Skin epidermis (tissue), 12 donors: ENCODE measurements around the gene OR56A5.
A peak's percentile ranks its signal among the peaks of the same experiment; 100 is the strongest.

ENCODE experiments used
- H3K27ac ChIP-seq, 21 experiments: fragments of 200-600 bp; sonication (generic) in 11 of 21; one replicate each; pipeline ENCODE4 v1.5.0; 2020; ENCODE audit warnings: mild to moderate bottlenecking in 3 of 21, inconsistent platforms in 2 of 21, moderate library complexity in 2 of 21
- H3K4me3 ChIP-seq, 7 experiments: fragments of 200-600 bp; sonication (generic) in 2 of 7; one replicate each; pipeline ENCODE4 v1.5.0; 2020; ENCODE audit warnings: inconsistent platforms in 2 of 7, mild to moderate bottlenecking in 2 of 7, moderate library complexity in 1 of 7

The OR56A5 gene

GRCh38 chr11:5937868-5938602 lies 30.3 kb downstream of the OR56A5 start:
- no peak overlapping the region for H3K27ac ChIP-seq
- H3K4me3 ChIP-seq: no peak overlapping the region

DNA sequence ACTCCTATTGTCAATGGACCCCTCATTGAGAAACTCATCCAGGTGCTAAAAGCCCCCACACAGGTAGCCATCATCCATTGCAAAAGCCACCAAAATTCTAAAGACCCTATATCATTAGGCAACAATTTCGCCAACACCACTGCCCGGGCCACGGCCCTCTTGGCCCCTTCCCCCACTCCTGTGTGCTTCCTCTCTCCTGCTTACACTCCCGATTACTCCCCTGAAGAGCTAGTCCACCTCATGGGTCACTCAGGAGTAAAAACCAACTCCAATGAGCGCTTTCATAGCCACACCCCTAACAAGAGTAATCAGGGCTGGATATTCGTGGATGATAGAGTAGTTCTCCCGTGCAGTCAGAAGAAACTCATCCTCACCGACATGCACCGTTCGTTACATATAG lies 35.2 kb downstream of the OR56A5 start:
- H3K27ac ChIP-seq: no peak overlapping the region
- no peak overlapping the region for H3K4me3 ChIP-seq

GRCh38 chr11:5932671-5933070 lies 35.6 kb downstream of the OR56A5 start:
- Histone ChIP-seq H3K4me3 (no peak overlapping the region), H3K27ac (no peak overlapping the region)

- Histone ChIP-seq H3K4me3 (no peak overlapping the region), H3K27ac (no peak overlapping the region)
These were observed 37.2 kb downstream of the OR56A5 start for GRCh38 chr11:5931061-5931460.

GRCh38 chr11:5930614-5931013 lies 37.7 kb downstream of the OR56A5 start:
- Histone ChIP-seq H3K27ac (no peak overlapping the region), H3K4me3 (no peak overlapping the region)

GRCh38 chr11:5929571-5930368 lies 38.5 kb downstream of the OR56A5 start:
- peak overlapping the region in 1 of 7 experiments; percentile 12 for H3K4me3 ChIP-seq
- H3K27ac ChIP-seq: no peak overlapping the region

GRCh38 chr11:5928811-5929210 lies 39.5 kb downstream of the OR56A5 start:
- Histone ChIP-seq H3K27ac (no peak overlapping the region), H3K4me3 (peak overlapping the region in 1 of 7 experiments; percentile 12)

- no peak overlapping the region for H3K27ac ChIP-seq
- no peak overlapping the region for H3K4me3 ChIP-seq
These were observed 40.0 kb downstream of the OR56A5 start for GRCh38 chr11:5928271-5928670.

GRCh38 chr11:5923794-5924193 lies 44.5 kb downstream of the OR56A5 start:
- no peak overlapping the region for H3K4me3 ChIP-seq

DNA sequence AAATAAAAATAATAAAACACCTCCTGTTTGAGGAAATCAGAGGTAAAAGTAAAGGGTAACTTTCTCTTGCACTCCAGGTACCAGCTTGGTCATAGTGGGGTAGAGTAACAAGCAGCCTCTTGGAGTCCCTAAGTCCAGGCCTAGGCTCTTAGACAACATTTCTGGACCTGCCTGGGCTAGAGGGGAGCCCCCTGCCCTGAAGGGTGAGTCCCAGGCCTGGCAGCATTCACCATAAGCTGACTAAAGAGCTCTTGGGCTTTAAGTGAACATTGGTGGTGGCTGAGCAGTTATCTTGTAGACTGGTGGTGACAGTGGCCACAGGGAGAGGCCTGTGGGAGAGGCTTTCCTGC lies 44.9 kb downstream of the OR56A5 start:
- Histone ChIP-seq H3K4me3 (no peak overlapping the region), H3K27ac (no peak overlapping the region)

More at GRCh38 chr11:5923794-5924193, 44.5 kb downstream of the OR56A5 start:
- H3K27ac ChIP-seq: no peak overlapping the region

- H3K27ac ChIP-seq: no peak overlapping the region
- no peak overlapping the region for H3K4me3 ChIP-seq
These were observed 45.4 kb downstream of the OR56A5 start for GRCh38 chr11:5922749-5923426.
